ENCODE measurements around the gene IL12RB1.

- TF ChIP-seq CTCF (conservative IDR thresholded peaks at IDR 0.05 in 1 of 2, IDR thresholded peaks at IDR 0.05 in 1 of 2; ENCODE audit: low read depth in 1 of 2, low read length in 2 of 2) (no peak), EZH2 (IDR thresholded peaks at IDR 0.05; ENCODE audit: low read length, missing control alignments) (no peak)
Measured at GRCh38 chr19:18069383-18069782, 17.4 kb downstream of the IL12RB1 start.

Measured in fibroblast of lung (primary cell).